ENCODE measurements around the gene KRTAP2-1. TPM values are rescaled to one million over a fixed set of nuclear protein-coding genes. Genes with fewer than 3 reads are reported as not detected.
A peak's percentile ranks its signal among the peaks of the same experiment; 100 is the strongest.

Gene KRTAP2-1
- total and polyA plus RNA-seq, 2 of the 8 experiments (the other 6 are each of a cell fraction or from before 2014, with no cell fraction given), result not detected

- no peak for TF ChIP-seq E2F6 (IDR thresholded peaks at IDR 0.05)
- no peak for TF ChIP-seq RBBP5 (IDR thresholded peaks at IDR 0.05; ENCODE audit: borderline replicate concordance, low read depth, low read length)
- TF ChIP-seq ATF3 (IDR thresholded peaks at IDR 0.05; ENCODE audit: insufficient read depth, low read depth, low read length), result no peak
- no peak for TF ChIP-seq YY1 (IDR thresholded peaks at IDR 0.05; ENCODE audit: low read depth, low read length)
- no peak for TF ChIP-seq CBX5 (IDR thresholded peaks at IDR 0.05; ENCODE audit: low read depth, low read length)
- TF ChIP-seq CEBPB (IDR thresholded peaks at IDR 0.05; ENCODE audit: low read depth, low read length), result no peak
- Histone ChIP-seq H3K14ac (ENCODE audit: insufficient read length) (no peak overlapping the region), H3K36me3 (ENCODE audit: control insufficient read depth in 2 of 4, insufficient read depth in 4 of 4, low read length in 3 of 4) (no peaks in the 10 kb centered on the region), H4K91ac (replicated peaks; ENCODE audit: insufficient read length, low read length) (no peak overlapping the region), H3K4me1 (replicated peaks in 1 of 4; ENCODE audit: control insufficient read depth in 3 of 4, insufficient read depth in 4 of 4, low read length in 3 of 4) (no peaks in the 10 kb centered on the region), H3K4me2 (ENCODE audit: insufficient read depth in 1 of 2, low read depth in 2 of 2, low read length in 2 of 2) (no peak overlapping the region), H2BK120ac (replicated peaks; ENCODE audit: low read depth, low read length) (no peak overlapping the region), H2BK12ac (ENCODE audit: low read depth, low read length) (no peak overlapping the region), H4K5ac (ENCODE audit: insufficient read length, low read depth, low read length) (no peak overlapping the region), H3K23ac (ENCODE audit: insufficient read length) (no peak overlapping the region), H3K79me1 (ENCODE audit: low read depth, low read length) (no peaks in the 10 kb centered on the region), H3K4ac (replicated peaks; ENCODE audit: insufficient read length, low read depth, low read length) (no peak overlapping the region), H4K8ac (ENCODE audit: extremely low read depth, insufficient read depth, low read length) (no peak overlapping the region), H2BK15ac (ENCODE audit: low read length) (no peak overlapping the region), H3K27ac (ENCODE audit: low read depth, low read length) (no peak overlapping the region), H2AFZ (ENCODE audit: low read length) (peak overlapping the region; percentile 46; the same call in 1 of the 2 replicates), H4K20me1 (replicated peaks in 1 of 2; ENCODE audit: control insufficient read depth in 1 of 2, insufficient read depth in 2 of 2, low read length in 2 of 2) (no peaks in the 10 kb centered on the region), H3K9me3 (ENCODE audit: insufficient read depth in 2 of 2, low read depth in 1 of 2, low read length in 1 of 2) (no peaks in the 10 kb centered on the region), H2AK5ac (ENCODE audit: low read depth, low read length) (no peak overlapping the region), H2BK20ac (ENCODE audit: low read length) (no peak overlapping the region), H3K79me2 (ENCODE audit: control insufficient read depth in 1 of 2, insufficient read depth in 2 of 2, low read length in 2 of 2) (no peaks in the 10 kb centered on the region), H3K4me3 (ENCODE audit: extremely low read depth in 1 of 4, insufficient read depth in 2 of 4, low read depth in 3 of 4, low read length in 4 of 4) (no peak overlapping the region), H3K56ac (replicated peaks; ENCODE audit: insufficient read length, low read depth, low read length) (no peak overlapping the region), H3K9ac (replicated peaks in 1 of 4; ENCODE audit: extremely low read depth in 1 of 4, low read depth in 3 of 4, low read length in 3 of 4) (no peak overlapping the region), H2BK5ac (ENCODE audit: low read depth, low read length) (no peak overlapping the region), H3K23me2 (ENCODE audit: low read depth, low read length) (no peaks in the 10 kb centered on the region), H3K18ac (ENCODE audit: extremely low read depth, low read length) (no peak overlapping the region), H3K27me3 (replicated peaks in 1 of 4; ENCODE audit: control insufficient read depth in 3 of 4, extremely low read depth in 1 of 4, insufficient read depth in 3 of 4, low read length in 3 of 4) (no peaks in the 10 kb centered on the region; a peak in 1 of 7 replicates)
- FAIRE-seq, result no peak
- ChIA-PET CTCF (ENCODE audit: partially characterized antibody) (interaction anchor here (0.9 to 1.1 kb wide), 2 partner anchors 10 to 37 kb away, joined by 3 to 4 read pairs; partner anchors contain the start of gene KRTAP3-1), POLR2A (ENCODE audit: partially characterized antibody) (no interaction called here)
- WGBS, 2 experiments (ENCODE audit: extremely low coverage in 1 of 2, insufficient coverage in 1 of 2, insufficient read length in 1 of 2, insufficient replicate concordance in 2 of 2, low coverage in 1 of 2, low lambda C conversion rate in 2 of 2, missing lambda C conversion rate in 1 of 2), result 83% methylated on average over 3 of the region's 3 CpGs; no CpG with 5 or more reads in 1 of the 2 experiments
- no peak for DNase-seq (ENCODE audit: low read depth in 1 of 2, low spot score in 2 of 2)
These were observed 28.6 kb downstream of the KRTAP2-1 start for GRCh38 chr17:41018541-41018940.

Measured in H1 (cell line).